T-cell (primary cell): Measurements from ENCODE around the gene MYOM3. TPM values are rescaled to one million over a fixed set of nuclear protein-coding genes. Genes with fewer than 3 reads are reported as not detected.

ENCODE experiments used
- ATAC-seq, 4 experiments: fragments of 200-7000 bp in 3 of 4; fragments of 150-1000 bp in 1 of 4; cut with Tn5 transposase; replicated peaks in 1 of 4; 1 replicate in 3 of 4; 2 replicates in 1 of 4; pipeline ENCODE4 v1.10.0; 2021; ENCODE audit warnings: moderate library complexity in 3 of 4, mild to moderate bottlenecking in 2 of 4, moderate number of reproducible peaks in 1 of 4
- CTCF ChIA-PET, 2 donors: fragments of 300-600 bp; sonication (Branson Sonifier 250); formaldehyde crosslinking; loops; one replicate each; lab custom pipeline; 2022; ENCODE audit warnings: antibody characterized with exemption in 2 of 2; lab: Charles Lee
- POLR2A ChIA-PET, 2 donors: fragments of 300-600 bp; sonication (Branson Sonifier 250); formaldehyde crosslinking; loops; one replicate each; lab custom pipeline; 2022; ENCODE audit warnings: antibody characterized with exemption in 2 of 2; lab: Charles Lee
- DNase-seq, 35 experiments: peaks; one replicate each; pipeline versions ENCODE4 v3.0.0 to v3.0.0-alpha.2; 2013 to 2023
- H3K27ac ChIP-seq: one replicate; pipeline ENCODE4 v1.5.1; 2013; ENCODE audit warnings: low read length
- H3K27me3 ChIP-seq, 2 experiments: replicated peaks in 1 of 2; 1 replicate in 1 of 2; 2 replicates in 1 of 2; pipeline versions ENCODE4 v1.6.1 to v1.7.0; 2013; ENCODE audit warnings: low read length in 1 of 2, mixed read lengths in 1 of 2; ENCODE audit not compliant: control insufficient read depth in 2 of 2, insufficient read depth in 2 of 2; ENCODE audit errors: extremely low read depth in 1 of 2
- H3K36me3 ChIP-seq, 2 donors: 1 replicate in 1 of 2; 2 replicates in 1 of 2; pipeline versions ENCODE4 v1.6.1 to v1.7.0; 2013; ENCODE audit warnings: low read length in 1 of 2; ENCODE audit not compliant: control insufficient read depth in 2 of 2, insufficient read depth in 1 of 2; ENCODE audit errors: extremely low read depth in 1 of 2
- H3K4me1 ChIP-seq, 2 experiments: 1 replicate in 1 of 2; 2 replicates in 1 of 2; pipeline versions ENCODE4 v1.6.1 to v1.7.0; 2013; ENCODE audit warnings: low read length in 2 of 2, mixed read lengths in 1 of 2; ENCODE audit not compliant: insufficient read depth in 2 of 2, control insufficient read depth in 1 of 2; ENCODE audit errors: extremely low read depth in 1 of 2
- H3K4me3 ChIP-seq, 2 donors: 1 replicate in 1 of 2; 2 replicates in 1 of 2; pipeline versions ENCODE4 v1.5.1 to v1.7.0; 2013; ENCODE audit warnings: mild to moderate bottlenecking in 2 of 2, low read length in 1 of 2, moderate library complexity in 1 of 2; ENCODE audit not compliant: control insufficient read depth in 1 of 2; ENCODE audit errors: extremely low read depth in 1 of 2
- H3K9me3 ChIP-seq: 2 replicates; pipeline ENCODE4 v1.7.0; 2013
- H3K27ac Mint-ChIP-seq, 2 donors: one replicate each; pipeline ENCODE4 v1.8.0; 2020 to 2021; ENCODE audit warnings: mild to moderate bottlenecking in 2 of 2, mixed read lengths in 2 of 2
- H3K27me3 Mint-ChIP-seq, 2 donors: one replicate each; pipeline ENCODE4 v1.8.0; 2021 to 2022; ENCODE audit warnings: mixed read lengths in 2 of 2
- H3K36me3 Mint-ChIP-seq: one replicate; pipeline ENCODE4 v1.8.0; 2021; ENCODE audit warnings: mixed read lengths
- H3K4me1 Mint-ChIP-seq, 3 donors: one replicate each; pipeline ENCODE4 v1.8.0; 2020 to 2022; ENCODE audit warnings: mixed read lengths in 3 of 3, mild to moderate bottlenecking in 1 of 3
- H3K4me3 Mint-ChIP-seq, 3 donors: one replicate each; pipeline ENCODE4 v1.8.0; 2020 to 2022; ENCODE audit warnings: mild to moderate bottlenecking in 3 of 3, mixed read lengths in 3 of 3, moderate library complexity in 3 of 3
- H3K9me3 Mint-ChIP-seq, 3 donors: one replicate each; pipeline ENCODE4 v1.8.0; 2020 to 2022; ENCODE audit warnings: mixed read lengths in 3 of 3
- WGBS: methylation state at CpG from one replicate; pipeline ENCODE4 v1.1.5; 2013; ENCODE audit warnings: missing lambda C conversion rate; ENCODE audit not compliant: insufficient coverage; 5-methylcytosine and 5-hydroxymethylcytosine counted together
- total RNA-seq, 35 experiments: library from RNA in 6 of 35; stranded (reverse) in 6 of 35; fragments of 120-200 nt in 1 of 35; gene quantifications; one replicate each; pipeline versions ENCODE4 v1.2.1 to v1.2.4 and lab custom pipeline; 2013 to 2026

MYOM3 gene
- total RNA-seq, 5 donors from 2014 or later (not counting 1 experiment from before 2014, with no cell fraction given), result not detected

DNA sequence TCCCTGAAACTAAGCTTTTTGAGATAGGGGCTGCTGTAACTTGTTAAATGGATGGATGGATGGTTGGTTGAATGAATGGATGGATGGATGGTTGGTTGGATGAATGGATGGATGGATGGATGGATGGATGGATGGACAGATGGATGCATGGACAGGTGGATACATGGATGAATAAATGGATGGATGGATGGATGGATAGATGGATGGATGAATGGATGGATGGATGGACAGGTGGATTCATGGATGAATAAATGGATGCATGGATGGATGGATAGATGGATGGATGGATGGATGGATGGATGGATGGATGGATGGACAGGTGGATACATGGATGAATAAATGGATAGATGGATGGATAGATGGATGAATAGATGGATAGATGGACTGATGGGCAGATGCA is 26.9 kb downstream of the MYOM3 start:
- H3K27me3 Mint-ChIP-seq, result peaks cover 2 to 5% of the 10 kb centered on the region in 2 donors
- H3K4me1 Mint-ChIP-seq, result no peaks in the 10 kb centered on the region
- ChIA-PET CTCF (interaction anchor here in 1 of 2 donors (0.7 kb wide), 2 partner anchors 24 to 300 kb away, joined by 3 read pairs; no protein-coding TSS in a partner anchor), POLR2A (no interaction called here)
- no peak overlapping the region for H3K4me3 Mint-ChIP-seq
- DNase-seq, result no peak
- Histone ChIP-seq H3K27ac (no peak overlapping the region), H3K4me1 (no peaks in the 10 kb centered on the region), H3K4me3 (no peak overlapping the region), H3K27me3 (peaks cover 0 to 22% of the 10 kb centered on the region in 2 experiments), H3K36me3 (no peaks in the 10 kb centered on the region), H3K9me3 (no peaks in the 10 kb centered on the region)
- ATAC-seq, result no peak
- H3K27ac Mint-ChIP-seq, result no peak overlapping the region
- no peaks in the 10 kb centered on the region for H3K36me3 Mint-ChIP-seq
- no peaks in the 10 kb centered on the region for H3K9me3 Mint-ChIP-seq

DNA sequence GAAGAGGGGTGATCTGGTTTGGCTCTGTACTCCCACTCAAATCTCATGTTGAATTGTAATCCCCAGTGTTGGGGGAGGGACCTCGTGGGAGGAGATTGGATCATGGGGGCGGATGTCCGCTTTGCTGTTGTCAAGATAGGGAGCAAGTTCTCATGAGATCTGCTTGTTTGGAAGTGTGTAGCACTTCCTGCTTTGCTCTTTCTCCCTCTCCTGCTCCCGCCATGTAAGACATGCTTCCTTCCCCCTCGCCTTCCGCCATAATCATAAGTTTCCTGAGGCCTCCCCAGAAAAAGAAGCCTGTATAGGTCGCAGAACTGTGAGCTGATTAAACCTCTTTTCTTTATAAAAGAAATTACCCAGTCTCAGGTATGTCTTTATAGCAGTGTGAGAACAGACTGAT is 27.9 kb downstream of the MYOM3 start:
- CTCF ChIA-PET, result interaction anchor here in 1 of 2 donors (0.5 kb wide), 1 partner anchor 7 kb away, joined by 5 read pairs; no protein-coding TSS in a partner anchor

DNA sequence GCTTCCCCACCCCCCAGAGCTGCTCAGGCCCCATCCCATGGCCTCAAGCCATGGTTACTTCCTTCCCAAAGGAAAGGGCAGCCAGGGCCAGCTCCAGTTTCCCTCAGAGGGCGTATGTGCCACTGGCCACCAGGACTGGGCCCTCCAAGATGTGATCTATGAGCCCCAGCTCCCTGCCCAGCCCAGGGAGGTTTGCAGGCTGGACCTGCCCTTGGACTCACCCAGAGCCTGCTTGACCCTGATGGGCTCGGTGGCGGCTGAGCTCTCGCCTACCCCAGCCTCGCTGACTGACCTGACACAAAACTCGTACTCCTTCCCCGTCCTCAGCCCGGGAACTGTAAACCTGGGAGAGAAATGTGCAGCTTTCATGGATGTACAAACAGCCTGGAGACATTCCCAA is 29.6 kb downstream of the MYOM3 start:
- H3K27me3 Mint-ChIP-seq, result peaks cover under 1 to 2% of the 10 kb centered on the region in 2 donors
- H3K4me1 ChIP-seq, result no peaks in the 10 kb centered on the region
- H3K36me3 Mint-ChIP-seq, result no peaks in the 10 kb centered on the region
- H3K27ac ChIP-seq, result no peak overlapping the region
- DNase-seq (no peak), ATAC-seq (no peak)
- POLR2A ChIA-PET, result no interaction called here
- H3K9me3 ChIP-seq, result no peaks in the 10 kb centered on the region
- H3K36me3 ChIP-seq, result no peaks in the 10 kb centered on the region
- no peaks in the 10 kb centered on the region for H3K9me3 Mint-ChIP-seq
- WGBS, result 81% methylated on average over 8 of the region's 8 CpGs
- no peaks in the 10 kb centered on the region for H3K4me1 Mint-ChIP-seq
- CTCF ChIA-PET, result no interaction called here
- peaks cover 0 to 17% of the 10 kb centered on the region in 2 experiments for H3K27me3 ChIP-seq
- H3K4me3 ChIP-seq, result no peak overlapping the region
- no peak overlapping the region for H3K4me3 Mint-ChIP-seq
- no peak overlapping the region for H3K27ac Mint-ChIP-seq

More for the DNA sequence above, 27.9 kb downstream of the MYOM3 start:
- no peaks in the 10 kb centered on the region for H3K36me3 Mint-ChIP-seq
- DNase-seq, result no peak
- WGBS, result no CpG with 5 or more reads among the region's 7 CpGs
- POLR2A ChIA-PET, result no interaction called here
- Histone ChIP-seq H3K27me3 (peaks cover 0 to 19% of the 10 kb centered on the region in 2 experiments), H3K36me3 (no peaks in the 10 kb centered on the region), H3K9me3 (no peaks in the 10 kb centered on the region), H3K4me3 (no peak overlapping the region), H3K27ac (no peak overlapping the region), H3K4me1 (no peaks in the 10 kb centered on the region)
- no peak for ATAC-seq
- no peak overlapping the region for H3K27ac Mint-ChIP-seq
- peaks cover 2 to 5% of the 10 kb centered on the region in 2 donors for H3K27me3 Mint-ChIP-seq
- H3K4me1 Mint-ChIP-seq, result no peaks in the 10 kb centered on the region
- no peak overlapping the region for H3K4me3 Mint-ChIP-seq
- H3K9me3 Mint-ChIP-seq, result no peaks in the 10 kb centered on the region

DNA sequence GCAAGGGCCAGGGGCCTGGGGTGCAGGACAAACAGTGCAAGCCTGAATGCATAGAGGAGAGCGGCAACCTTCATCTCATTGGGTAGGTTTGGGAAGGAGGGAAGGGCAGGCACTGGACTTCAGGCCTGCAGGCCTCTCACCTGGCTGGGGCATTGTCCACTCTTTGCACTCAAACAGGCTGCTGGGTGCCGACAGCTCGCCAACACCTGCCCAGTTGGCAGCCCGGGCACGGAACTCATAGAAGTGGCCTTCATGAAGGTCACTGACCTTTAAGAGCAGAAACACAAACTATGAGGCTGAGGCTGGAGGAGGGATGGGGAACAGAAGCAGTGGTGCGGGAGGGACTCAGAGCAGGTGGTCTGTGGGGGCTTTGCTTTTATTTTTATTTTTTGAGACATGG is 30.7 kb downstream of the MYOM3 start:
- Mint-ChIP-seq H3K4me3 (no peak overlapping the region), H3K27ac (no peak overlapping the region), H3K36me3 (no peaks in the 10 kb centered on the region), H3K27me3 (peaks cover 0 to 2% of the 10 kb centered on the region in 2 donors), H3K4me1 (no peaks in the 10 kb centered on the region), H3K9me3 (no peaks in the 10 kb centered on the region)
- 100% methylated on average over 1 of the region's 6 CpGs for WGBS
- ATAC-seq (no peak), DNase-seq (no peak)
- Histone ChIP-seq H3K4me1 (no peaks in the 10 kb centered on the region), H3K9me3 (no peaks in the 10 kb centered on the region), H3K4me3 (no peak overlapping the region), H3K27ac (no peak overlapping the region), H3K27me3 (peaks cover 0 to 14% of the 10 kb centered on the region in 2 experiments), H3K36me3 (no peaks in the 10 kb centered on the region)
- ChIA-PET POLR2A (no interaction called here), CTCF (no interaction called here)

DNA sequence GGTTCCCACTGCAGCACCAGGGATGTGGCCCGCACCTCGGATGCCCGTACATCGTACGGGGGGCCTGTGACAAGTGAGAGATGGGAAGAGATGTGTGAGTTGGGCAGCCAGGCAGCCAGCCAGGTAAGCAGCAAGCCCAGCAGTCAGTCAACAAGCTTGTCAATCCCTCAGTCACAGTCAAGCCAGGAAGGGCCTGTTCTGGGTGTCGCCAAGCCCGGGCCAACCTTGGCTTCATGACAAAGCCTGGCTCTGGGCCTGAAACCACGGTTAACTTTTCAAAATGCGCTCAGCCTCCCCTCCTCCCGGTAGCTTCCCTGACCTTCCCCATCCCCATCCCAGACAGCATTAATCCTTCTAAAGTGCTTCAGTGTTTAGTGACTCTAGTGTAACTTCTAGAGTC is 31.8 kb downstream of the MYOM3 start:
- H3K4me3 Mint-ChIP-seq, result no peak overlapping the region
- Histone ChIP-seq H3K36me3 (no peaks in the 10 kb centered on the region), H3K27me3 (peaks cover 0 to 10% of the 10 kb centered on the region in 2 experiments), H3K4me3 (no peak overlapping the region), H3K27ac (no peak overlapping the region), H3K9me3 (no peaks in the 10 kb centered on the region), H3K4me1 (no peaks in the 10 kb centered on the region)
- no peak overlapping the region for H3K27ac Mint-ChIP-seq
- no peaks in the 10 kb centered on the region for H3K27me3 Mint-ChIP-seq
- 76% methylated on average over 5 of the region's 10 CpGs for WGBS
- no peaks in the 10 kb centered on the region for H3K4me1 Mint-ChIP-seq
- H3K9me3 Mint-ChIP-seq, result no peaks in the 10 kb centered on the region
- DNase-seq (no peak), ATAC-seq (no peak)
- CTCF ChIA-PET, result no interaction called here
- POLR2A ChIA-PET, result interaction anchor here in 1 of 2 donors (0.6 kb wide), 1 partner anchor 10 kb away, joined by 3 read pairs; no protein-coding TSS in a partner anchor
- no peaks in the 10 kb centered on the region for H3K36me3 Mint-ChIP-seq

DNA sequence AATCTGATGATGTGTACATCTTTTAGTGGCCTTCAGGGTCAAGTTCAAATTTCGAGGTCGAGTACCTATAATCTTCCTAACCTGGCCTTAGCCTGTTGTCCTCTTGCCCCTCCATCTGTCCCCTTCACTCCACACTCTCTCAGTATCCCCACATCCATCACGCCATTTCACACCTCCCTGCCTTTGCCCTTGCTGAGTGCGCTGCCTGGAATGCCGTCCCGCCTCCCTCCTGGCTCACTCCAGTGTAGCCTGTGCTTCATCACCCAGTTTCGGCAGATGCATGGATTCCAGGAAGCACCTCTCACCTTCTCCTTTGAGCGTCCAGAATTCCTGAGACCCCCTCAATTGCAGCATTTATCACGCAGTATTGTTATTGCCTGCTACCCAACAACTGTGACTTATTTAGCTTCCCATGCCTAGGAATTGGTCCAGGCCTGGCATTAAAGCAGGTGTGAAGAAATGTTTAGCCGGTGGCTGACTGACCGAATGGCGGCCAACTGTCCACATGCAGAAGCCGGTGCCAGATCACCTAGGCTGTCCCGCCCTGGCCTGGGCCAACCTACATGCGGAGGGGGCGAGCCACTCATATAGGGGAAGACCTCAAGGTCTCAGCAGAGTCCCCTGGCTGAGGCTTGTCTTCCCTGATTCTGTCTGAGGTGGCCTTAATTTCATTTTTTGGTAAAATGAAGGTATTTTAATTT is 34.5 kb downstream of the MYOM3 start:
- Mint-ChIP-seq H3K4me3 (no peak overlapping the region), H3K36me3 (no peaks in the 10 kb centered on the region), H3K9me3 (no peaks in the 10 kb centered on the region), H3K27me3 (no peaks in the 10 kb centered on the region), H3K27ac (no peak overlapping the region), H3K4me1 (no peaks in the 10 kb centered on the region)
- H3K4me3 ChIP-seq, result no peak overlapping the region
- peaks cover 0 to 5% of the 10 kb centered on the region in 2 experiments for H3K27me3 ChIP-seq
- 85% methylated on average over 13 of the region's 16 CpGs for WGBS
- POLR2A ChIA-PET, result no interaction called here
- ATAC-seq, result no peak
- CTCF ChIA-PET, result no interaction called here
- no peaks in the 10 kb centered on the region for H3K36me3 ChIP-seq
- H3K4me1 ChIP-seq, result no peaks in the 10 kb centered on the region
- no peak overlapping the region for H3K27ac ChIP-seq
- H3K9me3 ChIP-seq, result no peaks in the 10 kb centered on the region
- no peak for DNase-seq
